ENCODE results near the gene GNL1.
A peak's percentile ranks its signal among the peaks of the same experiment; 100 is the strongest.
"Not testable (repeated sequence)": the region's sequence is repeated elsewhere in the genome, so short reads cannot be mapped to it uniquely, and the experiment has no call there.

GNL1 gene

DNA sequence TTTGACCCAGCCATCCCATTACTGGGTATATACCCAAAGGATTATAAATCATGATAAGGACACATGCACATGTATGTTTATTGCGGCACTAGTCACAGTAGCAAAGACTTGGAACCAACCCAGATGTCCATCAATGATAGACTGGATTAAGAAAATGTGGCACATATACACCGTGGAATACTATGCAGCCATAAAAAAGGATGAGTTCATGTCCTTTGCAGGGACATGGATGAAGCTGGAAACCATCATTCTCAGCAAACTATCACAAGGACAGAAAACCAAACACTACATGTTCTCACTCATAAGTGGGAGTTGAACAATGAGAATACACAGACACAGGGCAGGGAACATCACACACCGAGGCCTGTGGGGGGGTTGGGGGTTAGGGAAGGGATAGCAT lies 29.8 kb downstream of the GNL1 start:
- DNase-seq = not testable (repeated sequence)

GRCh38 chr6:30521952-30522351 lies 34.3 kb downstream of the GNL1 start:
- DNase-seq = not testable (repeated sequence)

DNA sequence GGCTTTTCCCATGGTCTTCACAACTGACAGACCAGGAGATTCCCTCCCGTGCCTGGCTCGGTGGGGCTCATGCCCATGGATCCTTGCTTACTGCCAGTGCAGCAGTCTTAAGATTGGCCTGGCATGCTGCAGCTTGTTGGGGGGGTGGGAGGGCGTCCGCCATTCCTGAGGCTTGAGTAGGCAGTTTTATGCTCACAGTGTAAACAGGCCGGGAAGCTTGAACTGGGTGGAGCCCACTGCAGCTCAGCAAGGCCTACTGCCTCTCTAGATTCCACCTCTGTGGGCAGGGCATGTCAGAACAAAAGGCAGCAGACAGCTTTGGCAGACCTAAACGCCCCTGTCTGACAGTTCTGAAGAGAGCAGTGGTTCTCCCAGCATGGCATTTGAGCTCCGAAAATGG lies 35.2 kb downstream of the GNL1 start:
- not testable (repeated sequence) for DNase-seq

GRCh38 chr6:30520522-30520921 lies 35.8 kb downstream of the GNL1 start:
- DNase-seq = no peak

- DNase-seq = peak; percentile 67
Measured at GRCh38 chr6:30518505-30519145, 37.7 kb downstream of the GNL1 start.

DNA sequence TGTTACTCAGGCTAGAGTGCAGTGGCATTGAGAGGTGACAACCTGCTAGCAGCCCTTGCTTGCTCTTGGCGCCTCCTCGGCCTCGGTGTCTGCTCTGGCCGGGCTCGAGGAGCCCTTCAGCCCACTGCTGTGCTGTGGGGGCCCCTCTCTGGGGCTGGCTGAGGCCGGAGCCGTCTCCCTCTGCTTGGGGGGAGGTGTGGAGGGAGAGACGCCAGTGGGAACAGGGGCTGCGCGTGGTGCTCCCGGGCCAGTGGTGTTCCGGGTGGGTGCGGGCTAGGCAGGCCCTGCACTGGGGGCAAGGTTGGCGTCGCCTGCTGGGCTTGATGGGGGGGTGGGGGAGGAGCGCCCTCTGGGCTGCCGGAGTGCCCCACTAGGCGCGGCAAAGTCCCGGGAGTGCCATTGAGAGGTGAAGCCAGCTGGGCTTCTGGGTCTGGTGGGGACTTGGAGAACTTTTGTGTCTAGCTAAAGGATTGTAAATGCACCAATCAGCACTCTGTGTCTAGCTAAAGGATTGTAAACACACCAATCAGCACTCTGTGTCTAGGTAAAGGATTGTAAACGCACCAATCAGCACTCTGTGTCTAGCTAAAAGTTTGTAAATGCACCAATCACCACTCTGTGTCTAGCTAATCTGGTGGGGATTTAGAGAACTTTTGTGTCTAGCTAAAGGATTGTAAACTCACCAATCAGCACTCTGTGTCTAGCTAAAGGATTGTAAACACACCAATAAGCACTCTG lies 38.4 kb downstream of the GNL1 start:
- not testable (repeated sequence) for DNase-seq

GRCh38 chr6:30516754-30517076 lies 39.6 kb downstream of the GNL1 start:
- DNase-seq = not testable (repeated sequence)

DNA sequence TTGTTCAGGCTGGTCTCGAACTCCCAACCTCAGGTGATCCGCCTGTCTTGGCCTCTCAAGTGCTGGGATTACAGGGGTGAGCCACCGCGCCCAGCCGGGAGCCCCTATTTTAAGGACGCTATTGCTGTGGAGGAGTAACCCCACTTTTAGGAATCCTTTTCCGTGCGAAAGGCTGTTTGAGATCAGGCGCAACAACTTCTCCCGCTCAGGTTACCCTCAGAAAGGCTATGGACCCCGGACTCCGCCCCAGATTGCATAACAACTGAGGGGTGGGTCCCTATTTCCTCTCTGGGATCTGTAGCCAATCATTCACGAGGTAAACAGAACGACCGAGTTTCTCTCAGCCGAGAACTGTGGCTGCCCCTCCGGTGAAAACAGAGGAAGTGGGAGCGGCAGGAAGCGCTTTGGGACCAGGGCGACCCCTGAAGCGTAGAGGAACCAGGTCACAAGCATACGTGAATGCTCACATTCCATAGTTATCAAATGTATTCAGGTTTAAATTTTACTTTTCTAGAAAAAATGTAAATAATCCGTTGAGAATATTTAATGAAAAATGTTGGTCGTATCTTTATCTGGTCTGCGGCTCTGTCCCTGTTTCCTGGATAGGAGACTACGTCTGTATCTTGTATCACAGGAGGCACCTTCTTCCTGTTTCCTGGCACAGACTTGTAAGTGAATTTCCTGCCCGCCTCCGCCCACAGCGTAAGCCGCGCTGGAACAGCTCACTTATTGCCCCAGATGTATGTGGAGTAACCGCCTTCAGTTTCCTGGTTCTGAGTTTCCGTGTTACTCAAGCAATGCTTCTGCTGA lies 40.1 kb downstream of the GNL1 start:
- peak; percentile 94 for DNase-seq

GRCh38 chr6:30515106-30515505 lies 41.2 kb downstream of the GNL1 start:
- no peak for DNase-seq

DNA sequence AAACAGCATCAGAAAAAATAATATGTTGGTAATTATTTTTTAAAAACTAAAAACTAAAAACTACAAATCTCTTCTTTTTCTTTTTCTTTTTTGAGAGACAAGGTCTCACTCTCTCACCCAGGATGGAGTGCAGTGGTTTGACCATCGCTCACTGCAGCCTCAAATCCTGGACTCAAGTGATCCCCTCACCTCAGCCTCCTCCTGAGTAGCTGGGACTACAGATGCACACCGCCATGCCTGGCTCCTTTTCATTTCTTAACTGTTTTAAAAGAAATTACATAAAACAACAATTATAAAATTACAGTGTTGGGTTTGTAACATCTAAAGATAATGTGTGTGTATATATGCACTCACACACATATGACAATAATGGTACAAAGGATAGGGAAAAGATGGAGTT lies 42.8 kb downstream of the GNL1 start:
- no peak for DNase-seq

DNA sequence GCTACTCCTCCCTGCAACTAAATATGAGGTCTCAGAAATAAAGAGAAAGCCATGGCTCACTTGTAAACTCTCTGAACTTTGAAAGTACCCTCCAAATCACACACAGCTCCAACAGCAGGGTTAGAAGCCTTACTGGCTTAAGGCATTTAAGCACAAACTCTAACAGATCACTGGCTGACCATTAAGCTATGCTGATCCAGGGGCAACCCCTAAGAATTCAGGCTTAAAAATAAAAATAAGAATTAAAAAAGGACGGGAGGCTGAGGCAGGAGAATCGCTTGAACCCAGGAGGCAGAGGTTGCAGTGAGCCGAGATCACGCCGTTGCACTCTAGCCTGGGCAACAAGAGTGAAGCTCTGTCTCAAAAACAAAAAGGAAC lies 45.1 kb downstream of the GNL1 start:
- no peak for DNase-seq

GRCh38 chr6:30510419-30511168 lies 45.7 kb downstream of the GNL1 start:
- DNase-seq = no peak

- DNase-seq = no peak
Measured at GRCh38 chr6:30508890-30509736, 47.2 kb downstream of the GNL1 start.

- DNase-seq = no peak
Measured at GRCh38 chr6:30507849-30508827, 48.2 kb downstream of the GNL1 start.

GRCh38 chr6:30500421-30501355 lies 55.6 kb downstream of the GNL1 start:
- no peak for DNase-seq

DNA sequence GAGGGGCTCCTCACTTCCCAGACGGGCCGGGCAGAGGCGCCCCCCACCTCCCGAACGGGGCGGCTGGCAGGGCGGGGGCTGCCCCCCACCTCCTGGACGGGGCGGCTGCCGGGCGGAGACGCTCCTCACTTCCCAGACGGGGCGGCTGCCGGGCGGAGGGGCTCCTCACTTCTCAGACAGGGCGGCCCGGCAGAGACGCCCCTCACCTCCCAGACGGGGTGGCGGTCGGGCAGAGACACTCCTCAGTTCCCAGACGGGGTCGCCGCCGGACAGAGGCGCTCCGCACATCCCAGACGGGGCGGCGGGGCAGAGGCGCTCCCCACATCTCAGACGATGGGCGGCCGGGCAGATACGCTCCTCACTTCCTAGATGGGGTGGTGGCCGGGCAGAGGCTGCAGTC lies 57.6 kb downstream of the GNL1 start:
- DNase-seq = not testable (repeated sequence)

DNA sequence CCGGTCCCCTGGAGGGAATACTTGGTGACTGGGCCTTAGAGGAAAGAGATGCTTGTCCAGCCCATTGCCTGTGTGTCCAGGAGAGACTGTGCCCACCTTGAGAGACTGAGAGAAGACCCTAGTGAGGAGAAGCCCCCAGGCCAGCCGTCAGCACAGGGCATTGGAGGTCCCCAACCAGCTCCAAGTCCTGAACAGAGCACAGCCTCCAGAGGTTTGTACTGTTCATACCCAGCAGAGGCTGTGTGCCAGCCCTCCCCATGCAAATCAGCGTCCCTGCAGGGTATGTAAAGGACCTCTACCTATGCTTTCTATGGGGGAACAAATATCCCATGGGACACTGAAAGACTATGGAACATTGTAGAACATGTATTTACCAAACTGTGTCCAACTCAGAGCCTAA lies 58.6 kb downstream of the GNL1 start:
- DNase-seq = no peak

DNA sequence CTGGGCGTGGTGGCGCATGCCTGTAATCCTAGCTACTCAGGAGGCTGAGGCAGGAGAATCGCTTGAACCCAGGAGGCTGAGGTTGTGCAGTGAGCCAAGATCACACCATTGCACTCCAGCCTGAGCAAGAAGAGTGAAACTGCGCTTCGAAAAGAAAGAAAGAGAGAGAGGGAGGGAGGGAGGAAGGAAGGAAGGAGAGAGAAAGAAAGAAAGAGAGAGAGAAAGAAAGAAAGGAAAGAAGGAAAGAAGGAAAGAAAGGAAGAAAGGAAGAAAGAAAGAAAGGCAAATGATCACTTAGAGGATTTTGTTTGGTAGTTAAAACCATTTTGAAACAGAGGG lies 59.1 kb downstream of the GNL1 start:
- not testable (repeated sequence) for DNase-seq

DNA sequence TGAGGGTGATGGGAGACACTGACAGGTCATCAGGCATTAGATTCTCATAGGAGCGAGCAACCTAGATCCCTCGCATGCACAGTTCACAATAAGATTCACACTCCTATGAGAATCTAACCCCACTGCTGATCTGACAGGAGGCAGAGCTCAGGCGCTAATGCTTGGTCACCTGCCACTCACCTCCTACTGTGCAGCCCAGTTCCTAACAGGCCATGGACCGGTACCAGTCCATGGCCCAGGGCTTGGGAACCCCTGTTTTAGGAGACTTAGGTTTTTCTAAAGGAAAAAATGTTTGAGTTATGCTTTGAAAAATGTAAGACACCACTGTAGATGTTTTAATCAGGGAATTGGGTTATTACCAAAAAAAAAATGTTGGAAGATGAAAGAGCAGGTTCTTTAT lies 60.3 kb downstream of the GNL1 start:
- no peak for DNase-seq

- DNase-seq = not testable (repeated sequence)
Measured at GRCh38 chr6:30495060-30495459, 61.2 kb downstream of the GNL1 start.

Measured in stimulated activated CD4-positive, alpha-beta T cell treated with anti-CD3 and anti-CD28 coated beads, Interleukin-15, amount 100 ng/mL, for 24 hours (primary cell).